BLaER1 (cell line): ENCODE measurements around the gene RBMX2.
A peak's percentile ranks its signal among the peaks of the same experiment; 100 is the strongest.
"Not testable (repeated sequence)": the region's sequence is repeated elsewhere in the genome, so short reads cannot be mapped to it uniquely, and the experiment has no call there.

Experiments used
- H3K27ac ChIP-seq: shearing (Covaris generic); formaldehyde crosslinking; 2 replicates; pipeline ENCODE4 v1.8.1; 2022
- H3K27me3 ChIP-seq: shearing (Covaris generic); formaldehyde crosslinking; 2 replicates; pipeline ENCODE4 v1.8.1; 2022
- H3K36me3 ChIP-seq: shearing (Covaris generic); formaldehyde crosslinking; 2 replicates; pipeline ENCODE4 v1.8.1; 2022
- H3K4me1 ChIP-seq: shearing (Covaris generic); formaldehyde crosslinking; 2 replicates; pipeline ENCODE4 v1.8.1; 2022
- H3K4me2 ChIP-seq: shearing (Covaris generic); formaldehyde crosslinking; 2 replicates; pipeline ENCODE4 v1.8.1; 2022
- H3K4me3 ChIP-seq: shearing (Covaris generic); formaldehyde crosslinking; 2 replicates; pipeline ENCODE4 v1.8.1; 2022
- H3K9ac ChIP-seq: shearing (Covaris generic); formaldehyde crosslinking; 2 replicates; pipeline ENCODE4 v1.8.1; 2022
- H3K9me3 ChIP-seq: shearing (Covaris generic); formaldehyde crosslinking; 2 replicates; pipeline ENCODE4 v1.8.1; 2022
- H4K20me1 ChIP-seq: shearing (Covaris generic); formaldehyde crosslinking; 2 replicates; pipeline ENCODE4 v1.8.1; 2022
- Cebpa-rat ChIP-seq: shearing (Covaris generic); IDR thresholded peaks from 2 replicates; pipeline ENCODE4 v1.8.1; 2022

Gene RBMX2

GRCh38 chrX:130401415-130402207 is at the start of gene RBMX2:
Gene RBMX2, plus strand, starts transcription at chrX:130401987. Its CDS starts 46 bp downstream, at chrX:130402033.
- H3K36me3 ChIP-seq: peaks cover 18% of the 10 kb centered on the region
- H3K4me1 ChIP-seq: 0 out of 2 replicates have a peak, but pooled peaks cover 3% of the 10 kb centered on the region
- H3K4me2 ChIP-seq: peak within 1 kb of the TSS; percentile 66
- no peaks in the 10 kb centered on the region for H3K9me3 ChIP-seq
- no peak for TF ChIP-seq Cebpa-rat
- 0 out of 2 replicates have a peak, but pooled peaks cover 8% of the 10 kb centered on the region for H4K20me1 ChIP-seq
- peak within 1 kb of the TSS; percentile 74 for H3K9ac ChIP-seq
- peak within 1 kb of the TSS; percentile 66 for H3K27ac ChIP-seq
- H3K4me3 ChIP-seq: peak within 1 kb of the TSS; percentile 68
- H3K27me3 ChIP-seq: peaks cover 70% of the 10 kb centered on the region

GRCh38 chrX:130352050-130352449 is 49.7 kb upstream of the RBMX2 start:
- H3K9ac ChIP-seq, H3K4me1 ChIP-seq, H3K36me3 ChIP-seq, H3K4me3 ChIP-seq, H3K27ac ChIP-seq, H4K20me1 ChIP-seq, H3K9me3 ChIP-seq, H3K4me2 ChIP-seq: not testable (repeated sequence)
- H3K27me3 ChIP-seq: peaks cover 50% of the 10 kb centered on the region

- Histone ChIP-seq H3K4me1 (no peaks in the 10 kb centered on the region), H3K36me3 (no peaks in the 10 kb centered on the region; the same call in 1 of the 2 replicates), H3K4me2 (no peak overlapping the region), H3K27ac (no peak overlapping the region), H3K27me3 (peaks cover 70% of the 10 kb centered on the region), H3K4me3 (no peak overlapping the region), H3K9ac (no peak overlapping the region), H3K9me3 (no peaks in the 10 kb centered on the region), H4K20me1 (no peaks in the 10 kb centered on the region)
- no peak for TF ChIP-seq Cebpa-rat
Measured at GRCh38 chrX:130376077-130376476, 25.7 kb upstream of the RBMX2 start.

- no peaks in the 10 kb centered on the region for H3K36me3 ChIP-seq
- H3K27me3 ChIP-seq: peaks cover 74% of the 10 kb centered on the region
- no peak overlapping the region for H3K4me3 ChIP-seq
- no peak overlapping the region for H3K27ac ChIP-seq
- no peaks in the 10 kb centered on the region for H4K20me1 ChIP-seq
- no peak overlapping the region for H3K9ac ChIP-seq
- no peak for TF ChIP-seq Cebpa-rat
- no peaks in the 10 kb centered on the region for H3K4me1 ChIP-seq
- H3K9me3 ChIP-seq: no peaks in the 10 kb centered on the region
- H3K4me2 ChIP-seq: no peak overlapping the region
Measured at GRCh38 chrX:130378024-130378669, 23.6 kb upstream of the RBMX2 start.

- Histone ChIP-seq H3K36me3 (no peaks in the 10 kb centered on the region), H3K4me2 (no peak within 1 kb of the TSS), H3K9me3 (no peaks in the 10 kb centered on the region), H4K20me1 (no peaks in the 10 kb centered on the region; the same call in 1 of the 2 replicates), H3K4me3 (no peak within 1 kb of the TSS), H3K9ac (no peak within 1 kb of the TSS), H3K4me1 (no peaks in the 10 kb centered on the region), H3K27ac (no peak within 1 kb of the TSS), H3K27me3 (peaks cover 70% of the 10 kb centered on the region)
- no peak for TF ChIP-seq Cebpa-rat
Measured at GRCh38 chrX:130385520-130385919, 16.3 kb upstream of the RBMX2 start, which contains the start of gene GPR119. Gene GPR119, minus strand, starts transcription at chrX:130385674. Its CDS starts 227 bp downstream, at chrX:130385447.

- Histone ChIP-seq H3K9me3 (no peaks in the 10 kb centered on the region), H3K36me3 (no peaks in the 10 kb centered on the region), H3K9ac (no peak overlapping the region), H3K27me3 (peaks cover 64% of the 10 kb centered on the region), H3K4me2 (no peak overlapping the region), H4K20me1 (no peaks in the 10 kb centered on the region; the same call in 1 of the 2 replicates), H3K27ac (no peak overlapping the region), H3K4me1 (no peaks in the 10 kb centered on the region), H3K4me3 (no peak overlapping the region)
- TF ChIP-seq Cebpa-rat: no peak
Measured at GRCh38 chrX:130386408-130386808, 15.4 kb upstream of the RBMX2 start.

GRCh38 chrX:130393451-130394074 is 8.2 kb upstream of the RBMX2 start:
- no peaks in the 10 kb centered on the region for H3K9me3 ChIP-seq
- no peak for TF ChIP-seq Cebpa-rat
- H3K4me1 ChIP-seq: no peaks in the 10 kb centered on the region

GRCh38 chrX:130395341-130395740 is 6.4 kb upstream of the RBMX2 start:
- Histone ChIP-seq H3K9ac (no peak overlapping the region), H3K36me3 (no peaks in the 10 kb centered on the region), H3K27me3 (peaks cover 80% of the 10 kb centered on the region), H4K20me1 (peaks cover 6% of the 10 kb centered on the region; the same call in 1 of the 2 replicates), H3K4me1 (no peaks in the 10 kb centered on the region), H3K9me3 (no peaks in the 10 kb centered on the region), H3K4me2 (no peak overlapping the region), H3K4me3 (no peak overlapping the region), H3K27ac (no peak overlapping the region)
- TF ChIP-seq Cebpa-rat: no peak

More at GRCh38 chrX:130393451-130394074, 8.2 kb upstream of the RBMX2 start:
- Histone ChIP-seq H3K36me3 (no peaks in the 10 kb centered on the region), H4K20me1 (peaks cover 6% of the 10 kb centered on the region; the same call in 1 of the 2 replicates), H3K4me3 (no peak overlapping the region), H3K27ac (no peak overlapping the region), H3K4me2 (no peak overlapping the region), H3K27me3 (peaks cover 69% of the 10 kb centered on the region), H3K9ac (no peak overlapping the region)

- peak overlapping the region; percentile 60 for H3K4me2 ChIP-seq
- H3K4me1 ChIP-seq: 0 out of 2 replicates have a peak, but pooled peaks cover 3% of the 10 kb centered on the region
- peak overlapping the region; percentile 74 for H3K9ac ChIP-seq
- H3K4me3 ChIP-seq: peak overlapping the region; percentile 68
- H3K9me3 ChIP-seq: no peaks in the 10 kb centered on the region
- H4K20me1 ChIP-seq: peaks cover 13% of the 10 kb centered on the region; the same call in 1 of the 2 replicates
- peaks cover 63% of the 10 kb centered on the region for H3K27me3 ChIP-seq
- TF ChIP-seq Cebpa-rat: no peak
- peak overlapping the region; percentile 66 for H3K27ac ChIP-seq
- H3K36me3 ChIP-seq: peaks cover 21% of the 10 kb centered on the region
Measured at GRCh38 chrX:130402208-130402684, 459 bp downstream of the RBMX2 start.
